Pancreas (tissue), 10 donors: ENCODE data around the gene SELENOS. TPM values are rescaled to one million over a fixed set of nuclear protein-coding genes. Genes with fewer than 3 reads are reported as not detected.

Experiments
- ATAC-seq, 4 donors: fragments of 200-7000 bp; cut with Tn5 transposase; one replicate each; pipeline versions ENCODE4 v1.8.0 to v1.9.1; 2020; ENCODE audit warnings: mild to moderate bottlenecking in 4 of 4, moderate library complexity in 4 of 4
- DNase-seq, 6 donors: peaks; one replicate each; pipeline ENCODE4 v3.0.0-alpha.2; 2020
- FAIRE-seq: peaks from 2 replicates; lab custom pipeline; 2012; peaks lifted over from hg19 to GRCh38; lab: Jason Lieb, UNC
- H3K27ac ChIP-seq, 4 donors: fragments of 200-600 bp; sonication (generic); 1 replicate in 3 of 4; 2 replicates in 1 of 4; pipeline versions ENCODE4 v1.5.0 to v1.8.0; 2020
- H3K27me3 ChIP-seq, 4 donors: fragments of 200-600 bp; one replicate each; pipeline ENCODE4 v1.8.0; 2021
- H3K36me3 ChIP-seq, 3 donors: fragments of 200-600 bp; sonication (generic) in 1 of 3; one replicate each; pipeline versions ENCODE4 v1.5.0 to v1.8.0; 2020 to 2021
- H3K4me1 ChIP-seq, 3 donors: fragments of 200-600 bp; one replicate each; pipeline ENCODE4 v1.8.0; 2021
- H3K4me3 ChIP-seq, 4 donors: fragments of 200-600 bp; sonication (generic) in 2 of 4; one replicate each; pipeline versions ENCODE4 v1.5.0 to v1.8.0; 2020 to 2021
- H3K9me3 ChIP-seq, 4 donors: fragments of 200-600 bp; one replicate each; pipeline ENCODE4 v1.8.0; 2021
- CTCF ChIP-seq, 4 donors: fragments of 200-600 bp; sonication (generic) in 3 of 4; IDR thresholded peaks; one replicate each; pipeline versions ENCODE4 v1.5.0 to v1.8.0; 2021; ENCODE audit warnings: antibody characterized with exemption in 4 of 4
- WGBS, 2 donors: extraction: QIAGEN DNeasy Blood & Tissue Kit; methylation state at CpG; one replicate each; pipeline ENCODE4 v1.1.7; 2013; 5-methylcytosine and 5-hydroxymethylcytosine counted together
- intact Hi-C, 3 donors: fragments of 100-400 bp; cut with DNase I; formaldehyde crosslinking; loops; one replicate each; pipeline versions ENCODE4 v1.11.1 to v1.14.2; 2022
- polyA plus RNA-seq, 2 donors: library from polyadenylated mRNA; stranded (reverse); fragments of 200-250 nt; gene quantifications; one replicate each; pipeline ENCODE4 v1.2.3, GENCODE V29; 2013
- total RNA-seq, 6 donors: library from RNA; stranded (reverse); fragmentation: NEBNext Ultra II Directional in 4 of 6; extraction: Animal tissue kit (Norgen Biotek cat#: 25700) in 4 of 6; gene quantifications; one replicate each; pipeline versions ENCODE4 v1.2.1 to v1.2.4, GENCODE V29; 2021 to 2023
- donor health status: healthy with polysubstance abuse.
- donor health status: DM: no; HTN: no; CAD: no; lungs with moderate emphysema.
- donor health status: DM: no; HTN: no; CAD: no.
- donor health status: control.
- donor health status: control.
- donor health status: Bipolar disorder and iron deficiency.
- donor health status: DM: yes; HTN: yes; CAD: no.
- donor health status: DM: no; HTN: no; CAD: no.
- donor health status: DM: no; HTN: no; CAD: no.
- donor health status: DM: yes; HTN: yes; CAD: no.

Gene SELENOS
- total and polyA plus RNA-seq, 8 donors: 26.6 to 72.7 (median 38.2) TPM

DNA sequence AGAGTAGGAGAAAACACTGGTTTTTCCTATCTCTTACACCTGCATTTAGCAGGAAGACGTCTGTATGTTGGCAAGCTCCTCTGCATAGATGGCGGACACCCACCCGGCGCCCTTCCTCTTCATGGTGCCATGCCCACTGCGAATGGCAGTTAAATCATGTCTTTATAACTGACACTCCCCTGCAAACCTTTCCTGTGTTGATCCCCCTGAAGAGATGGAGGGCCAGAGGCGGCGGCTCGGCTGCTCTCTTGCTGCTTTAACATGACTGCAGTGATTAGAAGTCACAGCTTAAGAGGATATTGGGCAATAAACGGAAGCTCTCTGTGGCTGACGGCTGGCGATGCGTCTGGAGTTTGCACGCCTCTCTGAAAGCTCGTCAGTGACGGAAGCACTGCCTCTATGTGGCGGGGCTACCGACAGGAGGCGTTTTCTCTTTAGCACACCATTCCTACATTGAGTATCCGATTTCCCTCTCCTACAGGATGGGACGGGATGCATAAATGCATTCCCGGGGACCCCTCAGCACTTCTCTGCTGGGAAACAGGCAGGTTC, 43.3 kb upstream of the SELENOS start:
- no peaks in the 10 kb centered on the region for H3K27me3 ChIP-seq
- H3K4me1 ChIP-seq: no peaks in the 10 kb centered on the region
- H3K9me3 ChIP-seq: no peaks in the 10 kb centered on the region
- intact Hi-C loops: no loop called here
- DNase-seq: no peak
- no peak overlapping the region for H3K4me3 ChIP-seq
- H3K36me3 ChIP-seq: no peaks in the 10 kb centered on the region
- ATAC-seq: peak in 3 of 4 donors; percentile 47 to 74 (median 73)
- no peak for FAIRE-seq
- 79% methylated on average over 21 of the region's 21 CpGs for WGBS, 2 donors
- no peak overlapping the region for H3K27ac ChIP-seq
- TF ChIP-seq CTCF (IDR thresholded peaks at IDR 0.05): no peak

GRCh38 chr15:101318839-101319238, 41.6 kb upstream of the SELENOS start:
- intact Hi-C loops: no loop called here
- 68 to 83% methylated on average over 7 of the region's 7 CpGs for WGBS, 2 donors
- no peak for ATAC-seq
- Histone ChIP-seq H3K9me3 (no peaks in the 10 kb centered on the region), H3K27me3 (no peaks in the 10 kb centered on the region), H3K4me3 (no peak overlapping the region), H3K36me3 (no peaks in the 10 kb centered on the region), H3K27ac (no peak overlapping the region), H3K4me1 (no peaks in the 10 kb centered on the region)
- DNase-seq: no peak
- FAIRE-seq: no peak
- TF ChIP-seq CTCF (IDR thresholded peaks at IDR 0.05): no peak

GRCh38 chr15:101318147-101318819, 41.0 kb upstream of the SELENOS start:
- WGBS, 2 donors: 84 to 88% methylated on average over 20 of the region's 20 CpGs
- ATAC-seq: no peak

GRCh38 chr15:101317336-101317872, 40.1 kb upstream of the SELENOS start:
- no peak for TF ChIP-seq CTCF (IDR thresholded peaks at IDR 0.05)
- H3K36me3 ChIP-seq: no peaks in the 10 kb centered on the region
- no peak for DNase-seq
- no peaks in the 10 kb centered on the region for H3K4me1 ChIP-seq
- H3K27me3 ChIP-seq: no peaks in the 10 kb centered on the region
- no peak overlapping the region for H3K4me3 ChIP-seq
- intact Hi-C loops: no loop called here
- H3K27ac ChIP-seq: no peak overlapping the region
- WGBS, 2 donors: 78 to 83% methylated on average over 6 of the region's 6 CpGs
- no peak for ATAC-seq
- H3K9me3 ChIP-seq: no peaks in the 10 kb centered on the region
- no peak for FAIRE-seq

More at GRCh38 chr15:101318147-101318819, 41.0 kb upstream of the SELENOS start:
- FAIRE-seq (no peak), DNase-seq (no peak)
- Histone ChIP-seq H3K4me3 (no peak overlapping the region), H3K36me3 (no peaks in the 10 kb centered on the region), H3K27ac (no peak overlapping the region), H3K27me3 (no peaks in the 10 kb centered on the region), H3K4me1 (no peaks in the 10 kb centered on the region), H3K9me3 (no peaks in the 10 kb centered on the region)
- TF ChIP-seq CTCF (IDR thresholded peaks at IDR 0.05): no peak
- intact Hi-C loops: no loop called here

- no peak for FAIRE-seq
- Histone ChIP-seq H3K27ac (no peak overlapping the region), H3K4me1 (no peaks in the 10 kb centered on the region), H3K4me3 (no peak overlapping the region), H3K27me3 (no peaks in the 10 kb centered on the region), H3K36me3 (no peaks in the 10 kb centered on the region), H3K9me3 (no peaks in the 10 kb centered on the region)
- intact Hi-C loops: no loop called here
- no peak for ATAC-seq
- no peak for DNase-seq
- TF ChIP-seq CTCF (IDR thresholded peaks at IDR 0.05): no peak
- WGBS, 2 donors: 87% methylated on average over 5 of the region's 5 CpGs
Observed at GRCh38 chr15:101316529-101316928, 39.2 kb upstream of the SELENOS start.
